OCI-LY3 (cell line): ENCODE data around the gene CRB1.

Experiments
- H2AFZ ChIP-seq: fragments of 200-600, 300-600 bp; shearing (Covaris generic); 2 replicates; pipeline ENCODE4 v1.6.0; 2014; ENCODE audit warnings: antibody characterized with exemption, low read depth, low read length
- H3K27ac ChIP-seq: fragments of 200-600, 300-600 bp; sonication (generic); 2 replicates; pipeline ENCODE4 v1.5.1; 2014; ENCODE audit warnings: mild to moderate bottlenecking, low read length, moderate library complexity, mixed read lengths
- H3K27me3 ChIP-seq: fragments of 200-600, 300-600 bp; sonication (generic); 2 replicates; pipeline ENCODE4 v1.6.1; 2014; ENCODE audit warnings: low read depth, low read length, mixed read lengths
- H3K36me3 ChIP-seq: fragments of 200-600, 300-600 bp; sonication (generic); replicated peaks from 2 replicates; pipeline ENCODE3; 2014; ENCODE audit warnings: low read depth, low read length, mixed read lengths
- H3K4me1 ChIP-seq: fragments of 300-600, 200-600 bp; sonication (generic); 2 replicates; pipeline ENCODE4 v1.6.1; 2014; ENCODE audit warnings: low read length, mixed read lengths
- H3K4me2 ChIP-seq: fragments of 200-600, 300-600 bp; sonication (generic); 2 replicates; pipeline ENCODE4 v1.6.1; 2014; ENCODE audit warnings: low read length, mixed read lengths
- H3K4me3 ChIP-seq: fragments of 300-600, 200-600 bp; sonication (generic); 2 replicates; pipeline ENCODE4 v1.5.1; 2014; ENCODE audit warnings: antibody characterized with exemption, mild to moderate bottlenecking, low read length, moderate library complexity
- H3K79me2 ChIP-seq: fragments of 300-600, 200-600 bp; shearing (Covaris generic); 2 replicates; pipeline ENCODE4 v1.6.1; 2014; ENCODE audit warnings: mild to moderate bottlenecking, low read length, mixed read lengths
- H3K9ac ChIP-seq: fragments of 300-600, 200-600 bp; shearing (Covaris generic); 2 replicates; pipeline ENCODE4 v1.6.0; 2014; ENCODE audit warnings: mild to moderate bottlenecking, low read length, moderate library complexity
- H3K9me3 ChIP-seq: fragments of 200-600, 300-600 bp; shearing (Covaris generic); 2 replicates; pipeline ENCODE4 v1.6.1; 2014; ENCODE audit warnings: low read length, mixed read lengths; ENCODE audit not compliant: insufficient read depth
- H4K20me1 ChIP-seq: fragments of 200-600, 300-600 bp; sonication (generic); 2 replicates; pipeline ENCODE4 v1.6.1; 2016; ENCODE audit warnings: low read length, mixed read lengths; ENCODE audit not compliant: insufficient read depth
- EZH2phosphoT487 ChIP-seq: fragments of 200-600 bp; shearing (Covaris generic); IDR thresholded peaks from 2 replicates; pipeline ENCODE4 v1.6.1; 2018; ENCODE audit warnings: antibody characterized with exemption, mixed run types, low read depth
- TF ChIP-seq, protein P1 (sequence below): fragments of 200-600, 300-600 bp; sonication (generic); IDR thresholded peaks from 2 replicates; pipeline ENCODE4 v1.5.1; 2014; ENCODE audit warnings: antibody characterized with exemption, low read length, low read depth

CRB1 gene

DNA sequence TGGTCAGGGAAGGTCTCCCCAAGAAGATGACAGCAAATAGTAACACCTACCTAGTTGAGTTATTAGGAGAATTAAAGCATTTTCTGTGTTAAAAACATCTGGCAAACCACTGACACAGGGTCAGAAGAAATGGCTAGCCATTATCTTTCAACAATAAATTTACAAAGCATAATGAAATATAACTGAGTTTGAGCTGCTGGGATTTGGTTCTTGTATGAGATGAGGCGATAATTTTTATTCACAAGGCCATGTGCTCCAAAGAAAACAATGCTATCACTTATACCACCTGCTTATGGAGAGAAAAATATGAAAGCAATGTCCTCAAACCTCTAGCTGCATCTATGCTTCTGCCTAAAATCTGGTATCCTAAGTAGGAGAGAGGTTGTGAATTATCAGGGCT is 202.3 kb downstream of the CRB1 start:
- Histone ChIP-seq H3K36me3 (no peaks in the 10 kb centered on the region), H3K4me3 (no peak overlapping the region), H3K9ac (no peak overlapping the region), H4K20me1 (no peaks in the 10 kb centered on the region), H3K4me2 (no peak overlapping the region), H3K9me3 (no peaks in the 10 kb centered on the region), H3K79me2 (no peaks in the 10 kb centered on the region), H3K27me3 (no peaks in the 10 kb centered on the region), H2AFZ (no peak overlapping the region), H3K4me1 (no peaks in the 10 kb centered on the region), H3K27ac (no peak overlapping the region)
- no peak for TF ChIP-seq EZH2phosphoT487
- TF ChIP-seq, protein P1, sequence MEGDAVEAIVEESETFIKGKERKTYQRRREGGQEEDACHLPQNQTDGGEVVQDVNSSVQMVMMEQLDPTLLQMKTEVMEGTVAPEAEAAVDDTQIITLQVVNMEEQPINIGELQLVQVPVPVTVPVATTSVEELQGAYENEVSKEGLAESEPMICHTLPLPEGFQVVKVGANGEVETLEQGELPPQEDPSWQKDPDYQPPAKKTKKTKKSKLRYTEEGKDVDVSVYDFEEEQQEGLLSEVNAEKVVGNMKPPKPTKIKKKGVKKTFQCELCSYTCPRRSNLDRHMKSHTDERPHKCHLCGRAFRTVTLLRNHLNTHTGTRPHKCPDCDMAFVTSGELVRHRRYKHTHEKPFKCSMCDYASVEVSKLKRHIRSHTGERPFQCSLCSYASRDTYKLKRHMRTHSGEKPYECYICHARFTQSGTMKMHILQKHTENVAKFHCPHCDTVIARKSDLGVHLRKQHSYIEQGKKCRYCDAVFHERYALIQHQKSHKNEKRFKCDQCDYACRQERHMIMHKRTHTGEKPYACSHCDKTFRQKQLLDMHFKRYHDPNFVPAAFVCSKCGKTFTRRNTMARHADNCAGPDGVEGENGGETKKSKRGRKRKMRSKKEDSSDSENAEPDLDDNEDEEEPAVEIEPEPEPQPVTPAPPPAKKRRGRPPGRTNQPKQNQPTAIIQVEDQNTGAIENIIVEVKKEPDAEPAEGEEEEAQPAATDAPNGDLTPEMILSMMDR = no peak

DNA sequence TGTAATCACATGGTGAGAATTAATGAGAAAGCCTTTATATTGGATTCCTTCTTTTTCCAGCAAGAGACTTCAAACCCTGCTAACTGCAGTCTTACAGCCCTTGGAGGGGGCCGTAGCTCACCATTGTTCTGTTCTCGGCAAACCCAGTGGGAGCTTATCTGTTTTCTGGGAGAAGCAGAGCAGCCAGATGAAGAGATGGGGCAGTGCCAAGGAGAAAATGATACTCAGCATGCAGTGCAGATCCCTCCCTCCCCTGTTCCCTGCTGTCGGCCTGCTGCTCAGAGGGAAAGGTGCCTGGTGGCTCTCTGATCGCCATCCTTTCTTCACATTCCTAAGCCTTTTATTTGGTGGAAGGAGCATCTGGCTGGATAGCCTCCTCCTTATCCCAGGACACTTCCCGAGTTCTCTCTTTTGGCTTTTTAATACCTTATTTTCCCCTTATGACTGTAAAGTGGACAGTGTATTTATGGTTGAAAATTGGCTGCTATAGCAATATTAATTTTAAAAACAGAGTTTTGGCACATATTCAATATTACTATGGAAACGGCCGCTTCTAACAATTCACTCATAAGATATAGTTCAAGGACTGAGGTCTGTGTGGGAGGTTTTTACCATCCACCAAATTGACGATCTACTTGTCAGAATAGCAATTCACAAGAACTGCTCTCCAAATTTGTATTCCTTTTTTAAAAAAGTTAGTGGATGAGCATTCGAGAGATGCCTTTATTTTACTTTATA is 203.4 kb downstream of the CRB1 start:
- Histone ChIP-seq H3K4me1 (no peaks in the 10 kb centered on the region), H3K9me3 (no peaks in the 10 kb centered on the region), H3K9ac (no peak overlapping the region), H3K27me3 (no peaks in the 10 kb centered on the region), H4K20me1 (no peaks in the 10 kb centered on the region), H3K36me3 (no peaks in the 10 kb centered on the region), H3K4me2 (no peak overlapping the region), H2AFZ (no peak overlapping the region), H3K27ac (no peak overlapping the region), H3K4me3 (no peak overlapping the region), H3K79me2 (no peaks in the 10 kb centered on the region)
- TF ChIP-seq, protein P1 = no peak
- TF ChIP-seq EZH2phosphoT487 = no peak

DNA sequence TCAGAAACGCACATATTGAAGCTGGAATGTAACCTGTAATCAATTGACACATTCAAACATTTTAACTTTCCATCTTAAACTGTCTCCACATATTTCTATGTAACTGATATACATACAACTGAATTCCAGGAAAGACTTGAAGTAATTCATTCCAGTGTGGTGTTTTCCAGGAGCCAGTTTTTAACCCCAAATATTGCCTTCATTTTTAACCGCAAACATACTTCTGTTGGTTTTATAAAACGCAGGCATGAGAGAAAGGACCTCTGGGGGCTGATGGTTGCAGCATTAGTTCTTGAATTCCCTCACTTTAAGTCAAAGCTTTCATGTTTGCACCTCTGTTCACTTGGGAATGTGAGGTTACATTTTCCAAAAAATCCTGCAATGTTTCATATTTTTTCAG is 204.1 kb downstream of the CRB1 start:
- no peak overlapping the region for H3K9ac ChIP-seq
- no peak overlapping the region for H2AFZ ChIP-seq
- no peak overlapping the region for H3K4me3 ChIP-seq
- no peaks in the 10 kb centered on the region for H3K36me3 ChIP-seq
- no peaks in the 10 kb centered on the region for H3K79me2 ChIP-seq
- H4K20me1 ChIP-seq = no peaks in the 10 kb centered on the region
- H3K9me3 ChIP-seq = no peaks in the 10 kb centered on the region
- H3K27me3 ChIP-seq = no peaks in the 10 kb centered on the region
- no peaks in the 10 kb centered on the region for H3K4me1 ChIP-seq
- H3K27ac ChIP-seq = no peak overlapping the region
- H3K4me2 ChIP-seq = no peak overlapping the region
- TF ChIP-seq EZH2phosphoT487 = no peak
- TF ChIP-seq, protein P1 = no peak

DNA sequence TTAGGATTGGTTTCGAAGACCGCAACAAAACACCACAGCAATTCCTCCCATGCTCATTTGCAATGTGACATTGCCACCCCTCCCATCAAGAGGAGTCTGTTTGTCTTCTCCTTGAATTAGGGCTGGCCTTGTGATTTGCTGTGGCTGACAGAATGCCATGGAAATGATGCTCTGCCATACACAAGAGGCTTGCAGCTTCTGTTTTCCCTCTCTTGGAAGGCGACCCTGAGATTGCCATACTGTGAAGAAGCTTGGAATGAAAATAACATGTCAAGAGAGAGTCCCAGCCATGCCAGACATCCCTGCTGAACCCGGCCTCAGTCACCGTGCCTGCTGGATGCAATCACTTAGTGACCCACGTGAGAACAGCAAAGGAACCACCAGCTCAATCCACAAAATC is 212.4 kb downstream of the CRB1 start:
- H2AFZ ChIP-seq = no peak overlapping the region
- no peak for TF ChIP-seq EZH2phosphoT487
- TF ChIP-seq, protein P1 = no peak
- no peaks in the 10 kb centered on the region for H3K4me1 ChIP-seq
- H3K79me2 ChIP-seq = no peaks in the 10 kb centered on the region
- 0 out of 2 replicates have a peak, but pooled peaks cover 3% of the 10 kb centered on the region for H3K27me3 ChIP-seq
- no peak overlapping the region for H3K9ac ChIP-seq
- H3K4me3 ChIP-seq = no peak overlapping the region
- no peak overlapping the region for H3K27ac ChIP-seq
- H3K36me3 ChIP-seq = no peaks in the 10 kb centered on the region
- H3K9me3 ChIP-seq = no peaks in the 10 kb centered on the region
- no peak overlapping the region for H3K4me2 ChIP-seq
- H4K20me1 ChIP-seq = no peaks in the 10 kb centered on the region
